Activated effector memory CD4-positive, alpha-beta T cell treated with Interleukin-2 at 50 U/mL for 16 hours (primary cell): ENCODE data around the gene TMEM269.
A peak's percentile ranks its signal among the peaks of the same experiment; 100 is the strongest.
"Not testable (repeated sequence)": the region's sequence is repeated elsewhere in the genome, so short reads cannot be mapped to it uniquely, and the experiment has no call there.

Experiments used
- DNase-seq: peaks from one replicate; pipeline ENCODE4 v3.0.0-alpha.2; 2020

TMEM269 gene

DNA sequence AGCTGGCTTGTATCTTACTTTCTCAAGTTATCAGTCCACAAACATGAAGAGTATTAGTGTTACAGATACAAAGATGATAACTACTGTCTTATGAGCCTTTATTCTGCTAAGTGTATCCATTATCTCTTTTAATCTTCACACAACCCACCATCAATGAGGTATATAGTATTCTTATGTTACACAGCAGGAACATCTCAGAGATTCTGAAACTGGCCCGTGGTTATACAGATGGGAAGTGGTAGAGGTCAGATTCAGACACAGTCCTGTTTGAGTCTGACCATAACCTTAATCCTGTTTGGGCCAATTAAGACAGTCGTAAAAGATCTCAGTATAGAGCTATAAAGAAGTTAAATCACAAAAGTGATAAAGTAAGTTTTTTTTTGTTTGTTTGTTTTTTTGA is 5.1 kb upstream of the TMEM269 start:
- no peak for DNase-seq

DNA sequence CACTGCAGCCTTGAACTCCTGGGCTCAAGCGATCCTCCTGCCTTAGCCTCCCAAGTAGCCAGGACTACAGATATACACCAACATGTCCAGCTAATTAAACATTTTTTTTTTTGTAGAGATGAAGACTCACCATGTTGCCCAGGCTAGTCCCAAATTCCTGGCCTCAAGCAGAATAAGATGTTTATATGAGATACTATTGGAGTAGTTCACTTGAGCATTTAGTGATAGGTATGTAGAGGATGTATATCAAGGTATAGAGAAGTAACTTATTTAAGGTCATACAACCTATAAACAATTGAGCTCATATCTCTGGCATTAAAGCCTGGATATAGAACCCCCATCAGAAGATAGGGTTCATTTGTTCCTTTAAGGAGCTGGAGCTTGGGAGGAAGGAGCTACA is 4.6 kb upstream of the TMEM269 start:
- no peak for DNase-seq

DNA sequence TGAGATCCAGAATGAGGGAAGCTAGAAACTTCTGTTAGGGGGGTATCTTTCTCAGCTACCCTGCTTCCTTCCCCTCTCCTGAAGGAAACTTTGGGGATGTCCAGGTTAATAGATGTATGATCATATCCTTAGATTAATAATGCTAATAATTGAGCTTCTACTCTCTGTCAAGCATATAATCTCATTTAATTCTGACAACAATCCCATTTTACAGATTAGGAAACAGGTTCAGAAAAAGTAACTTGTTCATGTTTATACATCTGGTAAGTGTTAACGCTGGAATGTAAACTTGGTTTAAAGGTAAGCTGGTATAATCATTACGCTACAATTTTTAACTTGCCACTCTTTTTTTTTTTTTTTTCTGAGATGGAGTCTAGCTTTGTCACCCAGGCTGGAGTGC is 1.7 kb upstream of the TMEM269 start:
- no peak for DNase-seq

DNA sequence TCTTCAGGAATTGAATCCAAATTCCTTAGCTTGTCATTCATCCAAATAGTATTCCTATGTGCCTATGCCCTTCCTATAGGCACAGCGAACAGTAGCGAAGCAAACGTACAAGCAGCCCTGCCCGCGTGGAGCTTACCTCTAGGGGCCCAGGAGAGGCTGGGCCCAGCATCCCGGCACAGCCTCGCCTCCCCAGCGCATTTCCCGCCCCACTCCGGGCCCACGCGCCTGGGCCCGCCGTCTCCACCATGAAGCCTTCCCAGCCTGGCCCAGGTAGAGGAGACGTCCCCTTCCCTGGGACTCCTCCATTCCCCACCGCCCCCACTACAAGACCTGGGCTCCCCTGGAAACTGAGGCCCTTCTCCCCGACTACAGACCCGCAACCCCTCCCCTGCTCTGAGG is 245 bp upstream of the TMEM269 start:
- no peak for DNase-seq

DNA sequence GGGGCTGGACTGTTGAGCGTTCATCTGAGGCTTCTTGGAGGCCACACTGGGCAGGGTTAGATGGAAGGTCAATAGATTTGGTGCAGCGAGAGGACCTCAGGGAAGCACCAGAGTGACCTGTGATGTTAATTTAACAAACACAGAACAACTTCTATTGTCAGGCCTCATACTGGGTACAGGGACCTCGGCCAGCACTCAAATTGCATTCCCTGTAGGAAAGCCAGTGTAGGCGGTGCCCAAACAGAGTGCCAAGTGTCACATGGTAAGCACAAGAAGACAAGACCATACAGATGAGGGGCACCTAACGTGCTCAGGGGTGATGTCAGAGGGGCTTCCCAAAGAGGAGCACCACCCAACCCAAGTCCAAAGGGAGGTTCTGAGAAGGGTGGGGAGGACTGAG is 1.3 kb downstream of the TMEM269 start:
- DNase-seq = no peak

DNA sequence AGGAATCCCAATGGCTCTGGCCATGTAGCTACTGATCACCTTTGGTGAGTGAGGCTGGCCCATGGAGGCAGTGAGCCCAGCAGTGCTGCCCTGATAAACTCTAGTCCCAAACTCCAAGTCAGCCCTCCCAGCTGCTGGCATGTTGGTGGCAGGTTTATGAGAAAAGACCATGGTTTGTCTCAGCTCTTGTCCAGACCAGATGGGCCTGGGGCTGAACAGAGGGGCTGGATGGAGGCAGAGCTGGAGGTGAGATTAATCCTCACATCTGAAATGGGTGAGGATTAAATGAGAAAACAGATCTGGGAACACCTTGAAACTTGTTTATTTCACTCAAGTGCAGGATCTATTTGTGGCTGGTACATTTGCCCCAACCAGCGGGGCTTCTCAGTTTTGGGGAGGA is 3.2 kb downstream of the TMEM269 start:
- no peak for DNase-seq

DNA sequence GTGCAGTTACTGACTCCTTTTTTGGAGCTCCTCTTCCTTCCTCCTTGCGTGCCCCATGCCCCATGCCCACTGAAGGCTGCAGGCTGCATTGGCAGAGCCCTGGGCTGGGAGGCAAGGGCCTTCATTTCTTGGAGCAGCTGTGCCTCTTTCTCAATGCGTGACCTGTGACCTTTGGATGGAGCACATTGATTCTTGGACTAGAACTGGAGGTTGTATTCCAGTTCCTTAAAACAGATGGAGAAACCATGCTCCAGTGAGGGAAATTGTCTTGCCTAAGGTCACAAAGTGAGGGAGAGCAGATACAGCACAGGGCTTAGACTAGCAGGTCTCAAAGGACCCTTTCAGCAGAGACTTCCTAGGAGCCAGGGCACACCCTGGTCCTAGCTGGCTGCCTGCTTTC is 9.0 kb downstream of the TMEM269 start:
- no peak for DNase-seq

DNA sequence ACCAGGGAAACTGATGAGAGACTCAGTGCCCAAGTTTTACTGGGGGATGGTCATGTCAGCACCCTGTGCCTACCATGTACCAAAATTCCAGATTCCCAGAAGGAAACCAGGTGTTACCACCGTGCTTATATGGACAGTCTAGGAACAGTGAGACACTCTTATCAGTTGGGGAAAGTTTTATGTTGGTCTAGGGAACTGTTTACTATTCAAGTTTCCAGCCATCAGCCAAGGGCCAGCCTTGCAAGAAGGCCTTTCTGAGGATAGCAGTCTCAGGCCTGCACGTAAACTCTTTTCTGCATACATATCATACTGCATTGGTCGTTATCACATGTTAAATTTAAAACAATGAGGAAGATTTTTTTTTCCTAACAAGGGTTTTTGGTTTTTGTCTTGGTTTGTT is 12.6 kb downstream of the TMEM269 start:
- no peak for DNase-seq

DNA sequence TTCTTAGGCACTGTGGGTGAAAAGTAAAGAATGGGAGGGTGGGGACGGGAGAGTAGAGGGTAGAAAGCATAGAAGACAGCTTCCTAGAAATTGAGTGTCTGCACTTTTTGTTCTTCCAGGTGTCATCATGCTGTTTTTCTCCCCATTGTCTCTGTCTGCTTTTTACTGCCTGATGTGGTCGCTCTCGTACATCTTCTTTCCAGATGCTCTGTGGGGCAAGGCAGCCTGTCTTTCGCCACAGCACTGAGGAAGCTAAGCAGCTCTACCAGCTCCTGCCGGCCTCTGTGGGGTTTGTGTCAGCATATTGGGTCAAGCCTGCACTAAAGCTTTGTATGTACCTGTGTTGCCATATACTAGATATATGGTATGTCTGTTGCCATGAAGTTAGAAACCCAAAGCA is 13.2 kb downstream of the TMEM269 start:
- DNase-seq = no peak

DNA sequence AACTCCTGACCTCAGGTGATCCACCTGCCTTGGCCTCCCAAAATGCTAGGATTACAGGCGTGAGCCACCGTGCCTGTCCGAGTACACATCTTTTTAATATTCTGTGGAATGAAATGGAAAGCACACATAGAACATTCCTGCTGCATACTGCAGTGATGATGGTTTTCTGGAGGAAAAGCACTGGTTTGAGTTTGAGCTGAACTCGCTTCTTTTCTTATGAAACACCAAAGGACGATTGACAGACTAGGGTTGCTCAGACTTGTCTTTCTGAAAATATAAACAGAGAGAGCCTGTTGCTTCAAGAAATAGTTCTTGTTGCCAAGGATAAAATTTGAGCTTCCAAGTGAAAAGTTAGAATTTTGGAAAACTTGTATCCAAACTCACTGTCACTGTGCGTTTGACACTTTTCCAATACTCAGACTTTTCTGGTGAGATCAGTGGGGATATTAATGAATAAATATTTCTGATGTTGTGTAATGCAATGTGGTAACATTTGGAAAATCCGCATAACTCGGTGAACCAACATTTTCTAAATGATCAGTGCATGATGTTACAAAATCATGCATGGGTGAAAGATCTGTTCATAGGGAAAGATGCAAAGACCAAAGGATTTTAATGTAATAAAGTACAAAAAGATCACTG is 17.2 kb downstream of the TMEM269 start:
- no peak for DNase-seq

DNA sequence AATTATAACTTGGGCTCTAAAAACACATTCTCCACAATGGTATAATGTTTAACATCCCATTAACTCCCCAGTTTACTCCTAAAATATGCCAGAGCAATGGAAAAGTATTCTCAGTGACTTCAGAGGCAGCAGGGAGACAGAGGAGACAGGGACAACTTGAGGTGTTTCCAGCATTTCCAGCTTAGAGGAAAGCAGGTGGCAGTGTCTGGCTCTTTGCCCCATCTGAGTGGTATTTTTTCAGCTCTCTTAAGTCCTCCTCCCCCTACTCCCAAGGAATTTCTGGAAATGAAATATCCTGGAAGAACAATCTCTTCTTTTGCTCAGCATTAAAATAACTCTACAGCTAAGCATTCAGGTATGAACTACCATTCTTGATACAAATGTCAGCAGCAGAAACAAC is 21.4 kb downstream of the TMEM269 start:
- DNase-seq = no peak

DNA sequence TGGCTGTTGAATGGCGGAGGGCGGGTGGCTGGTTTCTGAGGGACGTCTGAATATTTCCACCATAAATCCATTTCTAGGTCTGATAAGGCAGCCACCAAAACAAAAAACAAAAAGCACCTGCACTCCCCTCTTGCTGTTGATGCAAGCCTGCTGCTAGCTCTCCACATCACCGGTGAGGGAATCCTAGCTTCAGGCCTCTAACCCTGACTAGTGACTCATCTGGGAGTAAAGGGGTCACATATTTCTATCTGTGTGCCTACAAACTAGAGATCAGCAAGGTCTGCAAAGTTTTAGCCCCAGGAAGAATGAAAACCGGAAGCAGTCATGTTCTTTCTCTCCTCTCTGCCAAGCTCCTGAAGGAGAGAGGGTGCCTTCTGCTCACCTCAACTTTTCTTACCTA is 21.8 kb downstream of the TMEM269 start:
- DNase-seq = no peak

DNA sequence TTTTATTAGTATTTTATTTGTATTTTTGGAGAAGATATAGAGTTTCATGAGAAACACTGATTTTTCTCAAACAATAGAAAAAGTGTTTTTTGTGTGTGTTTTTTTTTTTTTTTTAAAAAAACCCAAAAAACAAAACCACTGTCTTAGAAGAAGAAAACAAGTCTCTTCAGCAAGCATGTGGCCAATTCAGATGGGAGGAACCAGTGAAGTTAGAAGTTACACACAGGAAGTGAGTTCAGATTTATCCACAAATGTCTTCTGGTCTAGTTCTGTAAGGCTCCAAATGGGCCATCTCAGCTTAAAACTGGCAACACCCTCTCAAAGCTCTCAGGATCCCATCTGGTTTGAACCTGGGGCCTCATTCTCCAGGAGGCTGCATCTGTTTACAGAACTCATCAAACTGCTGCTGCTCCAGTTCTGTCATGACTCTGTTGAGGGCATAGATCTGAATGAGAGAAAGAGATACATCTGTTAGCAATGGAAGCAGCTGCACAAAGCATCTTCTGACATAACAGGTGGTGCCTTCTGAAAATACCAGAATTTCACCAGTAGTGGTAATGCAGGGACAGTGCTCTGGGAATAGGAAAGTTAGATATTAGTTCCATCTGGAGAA is 22.4 kb downstream of the TMEM269 start:
- DNase-seq = no peak

DNA sequence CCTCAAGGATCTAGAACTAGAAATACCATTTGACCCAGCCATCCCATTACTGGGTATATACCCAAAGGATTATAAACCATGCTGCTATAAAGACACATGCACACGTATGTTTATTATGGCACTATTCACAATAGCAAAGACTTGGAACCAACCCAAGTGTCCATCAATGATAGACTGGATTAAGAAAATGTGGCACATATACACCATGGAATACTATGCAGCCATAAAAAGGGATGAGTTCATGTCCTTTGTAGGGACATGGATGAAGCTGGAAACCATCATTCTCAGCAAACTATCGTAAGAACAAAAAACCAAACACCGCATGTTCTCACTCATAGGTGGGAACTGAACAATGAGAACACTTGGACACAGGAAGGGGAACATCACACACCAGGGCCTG is 30.0 kb downstream of the TMEM269 start:
- not testable (repeated sequence) for DNase-seq

DNA sequence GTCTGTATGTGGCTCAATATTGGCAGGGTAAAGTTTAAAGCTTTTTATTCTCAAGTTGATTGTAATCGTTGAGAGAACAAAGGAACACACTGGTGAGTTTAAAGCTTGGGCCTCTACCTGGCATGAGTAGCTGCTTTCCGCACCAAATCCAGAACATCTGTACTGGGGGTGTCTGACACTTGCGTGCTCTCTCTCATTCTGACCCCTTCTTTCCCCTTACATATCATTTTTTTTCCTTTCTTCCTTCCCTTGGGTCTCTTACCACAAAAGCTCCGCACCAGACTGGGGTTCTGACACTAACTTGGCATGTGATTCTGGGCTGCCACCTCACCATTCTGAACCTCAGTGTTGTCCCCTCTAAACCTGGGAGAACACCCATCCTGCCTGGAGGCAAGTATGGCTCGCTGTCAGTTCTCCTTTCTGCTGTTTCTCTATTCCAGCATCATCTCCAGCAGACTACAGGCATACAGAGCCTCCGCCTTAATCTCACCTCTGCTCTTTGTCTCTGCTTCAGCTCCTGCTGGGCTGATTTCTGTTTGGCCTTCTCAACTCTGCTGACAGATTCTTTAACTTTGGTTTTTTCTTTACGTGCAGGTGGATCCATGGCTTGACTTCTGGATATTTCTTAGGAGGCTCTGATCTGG is 31.3 kb downstream of the TMEM269 start:
- DNase-seq = no peak

DNA sequence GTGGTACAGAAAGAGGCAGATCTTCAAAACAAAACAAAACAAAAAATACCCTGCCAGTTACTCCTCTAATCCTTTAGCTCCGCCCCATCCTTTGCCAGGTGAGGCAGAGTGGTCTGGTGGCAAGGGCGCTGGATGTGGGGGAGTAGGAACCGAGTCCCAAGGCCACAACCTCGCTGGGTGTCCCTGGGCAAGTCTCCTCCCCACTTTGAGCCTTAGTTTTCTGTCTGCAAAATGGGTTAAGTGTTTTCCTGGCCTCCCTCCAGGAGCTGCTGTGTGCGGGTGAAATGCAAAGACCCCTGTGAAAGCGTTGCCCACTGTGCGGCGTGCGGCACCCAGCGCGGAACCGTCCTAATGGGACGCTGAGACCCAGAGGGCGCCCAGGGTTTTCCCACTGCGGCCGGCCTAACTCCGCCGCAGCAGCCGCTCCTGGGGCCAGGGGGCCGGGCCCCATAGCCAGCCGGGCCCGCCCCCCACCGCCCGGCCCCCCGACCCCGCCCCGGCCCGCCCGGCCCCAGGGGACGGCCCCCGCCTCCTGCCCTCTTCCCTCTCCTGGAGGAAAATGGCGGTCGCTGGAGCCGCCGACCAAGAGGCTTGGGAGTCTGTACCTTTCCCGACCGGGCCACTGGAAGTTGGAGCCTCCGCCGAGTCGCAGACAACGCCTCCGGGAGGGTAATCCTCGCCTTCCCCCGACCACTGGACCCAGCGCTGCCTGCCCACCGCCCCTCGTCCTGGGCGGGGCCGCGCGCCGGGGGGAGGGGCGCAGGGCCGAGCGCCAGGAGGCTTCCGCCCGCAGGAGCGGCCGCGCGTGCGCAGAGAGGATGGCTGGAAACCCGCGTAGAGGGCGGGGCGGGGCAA is 32.0 kb downstream of the TMEM269 start, which contains the start of the genes ERMAP and SVBP:
TSS of gene ERMAP (plus strand) at position 538 of the 855 bp plus-strand sequence. CDS start 13,327 bp downstream, outside the sequence.
TSS of gene SVBP (minus strand) at position 813 of the 855 bp plus-strand sequence. CDS start 853 bp downstream, outside the sequence.
- DNase-seq = peak; percentile 92

DNA sequence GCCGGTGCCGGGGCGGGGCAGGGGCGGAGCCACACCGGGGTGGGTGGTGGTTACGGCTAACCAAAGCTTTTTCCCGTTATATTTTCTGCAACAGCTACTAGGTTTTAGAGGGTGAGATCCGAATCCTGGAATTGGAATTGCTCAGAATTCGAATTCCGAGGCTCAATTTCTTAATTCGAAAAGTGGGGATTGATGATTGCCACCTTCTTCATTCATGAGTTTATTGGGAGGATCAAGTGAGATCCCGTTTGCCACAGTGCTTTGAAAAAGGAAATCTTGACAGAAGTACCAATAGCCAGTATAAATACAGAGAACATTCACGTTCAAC is 32.6 kb downstream of the TMEM269 start:
- DNase-seq = no peak

DNA sequence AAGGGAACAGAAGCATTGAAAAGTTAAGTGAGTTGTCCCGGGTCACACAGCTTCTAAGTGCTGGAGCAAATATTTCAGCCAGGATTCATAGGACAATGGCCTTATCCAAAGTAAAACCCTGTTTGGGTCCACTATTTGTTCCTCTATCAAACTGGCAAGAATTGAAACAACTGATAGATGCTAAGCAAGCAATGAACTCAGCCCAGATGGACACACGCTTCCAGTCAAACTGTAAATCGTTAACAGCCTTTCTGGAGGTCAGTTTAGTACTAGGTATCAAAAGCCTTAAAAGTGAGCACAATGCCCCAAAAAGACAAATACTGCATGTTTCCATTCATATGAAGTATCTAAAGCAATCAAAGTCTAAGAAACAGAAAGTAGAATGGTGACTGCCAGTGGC is 33.2 kb downstream of the TMEM269 start:
- no peak for DNase-seq

DNA sequence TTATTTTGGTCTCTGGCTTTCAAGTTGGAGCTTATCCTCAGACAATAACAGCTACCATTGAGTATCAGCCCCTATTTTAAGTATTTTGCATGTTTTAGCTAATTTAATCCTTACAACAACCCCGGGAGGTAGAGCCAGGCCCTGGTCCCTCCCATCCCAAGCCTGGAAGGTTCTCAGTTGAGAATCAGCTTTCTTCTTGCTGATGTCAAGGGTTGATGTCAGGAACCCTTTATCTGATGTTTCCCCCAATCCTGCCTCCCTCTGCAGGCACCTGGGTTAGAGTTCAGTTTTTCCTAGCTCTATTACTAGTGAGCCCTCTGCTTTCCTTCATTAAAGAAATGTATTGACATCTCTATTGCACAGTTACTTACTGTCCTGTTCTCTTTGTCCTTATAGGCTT is 36.0 kb downstream of the TMEM269 start:
- DNase-seq = no peak

DNA sequence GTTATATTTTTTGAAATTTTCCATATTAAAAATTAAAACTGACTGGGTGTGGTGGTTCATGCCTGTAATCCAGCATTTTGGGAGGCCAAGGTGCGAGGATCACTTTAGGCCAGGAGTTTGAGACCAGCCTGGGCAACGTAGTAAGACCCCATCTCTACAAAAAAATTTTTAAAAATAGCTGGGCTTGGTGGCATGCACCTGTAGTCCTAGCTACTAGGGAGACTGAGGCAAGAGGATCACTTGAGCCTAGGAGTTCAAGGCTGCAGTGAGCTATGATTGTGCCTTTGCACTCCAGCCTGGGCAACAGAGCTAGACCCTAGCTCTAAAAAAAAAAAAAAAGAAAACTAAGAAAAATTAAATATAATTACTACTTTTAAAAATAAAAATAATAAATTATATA is 36.9 kb downstream of the TMEM269 start:
- no peak for DNase-seq

DNA sequence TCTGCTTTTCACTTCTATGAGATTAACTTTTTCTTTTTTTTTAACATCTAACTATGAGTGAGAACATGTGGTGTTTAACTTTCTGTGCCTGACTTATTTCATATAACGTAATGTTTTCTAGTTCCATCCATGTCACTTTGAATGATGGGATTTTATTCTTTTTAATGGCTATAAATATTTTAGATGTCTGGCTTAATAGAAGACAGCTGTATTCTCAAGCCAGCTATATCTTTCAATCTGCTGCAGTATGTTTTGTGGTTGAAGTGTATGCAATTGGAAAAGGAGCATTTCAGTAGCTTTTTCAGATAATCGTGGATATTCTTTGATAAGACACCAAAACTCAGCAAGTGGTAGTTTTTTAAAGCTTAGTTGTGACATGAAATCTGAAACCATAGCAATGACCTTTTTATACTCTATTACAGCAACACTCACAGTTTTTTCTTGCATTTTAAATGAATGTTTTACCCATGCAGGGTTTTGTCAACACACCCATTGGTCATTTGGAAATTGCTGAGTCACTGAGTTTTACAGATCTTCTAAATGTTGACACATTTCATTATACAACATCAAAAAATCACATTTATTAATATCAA is 38.1 kb downstream of the TMEM269 start:
- DNase-seq = no peak

DNA sequence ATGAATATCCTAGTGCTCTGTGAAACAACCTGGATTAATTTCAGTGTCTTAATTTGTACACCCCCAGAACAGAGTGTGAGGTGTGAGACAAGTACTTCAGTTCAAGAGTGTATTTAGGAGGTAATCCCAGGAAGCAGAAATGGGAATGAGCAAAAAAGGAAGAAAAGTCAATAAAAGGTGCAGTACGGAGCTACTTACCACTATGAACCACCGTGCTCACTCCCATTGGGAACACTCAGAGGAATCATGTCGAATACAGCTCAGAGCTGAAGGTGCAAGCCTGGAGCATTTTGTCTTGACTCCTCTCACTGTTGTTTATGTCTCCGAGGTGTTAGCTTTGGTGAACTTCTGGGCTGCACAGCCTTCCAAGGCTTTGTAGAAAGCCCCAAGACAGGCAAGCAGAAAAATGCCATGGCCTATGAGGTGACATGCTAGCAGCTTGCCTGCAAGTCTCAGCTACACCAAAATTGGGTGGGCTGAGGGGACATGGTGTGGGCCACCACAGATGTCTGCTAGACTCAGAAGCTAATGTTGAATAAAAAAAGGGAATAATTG is 39.8 kb downstream of the TMEM269 start:
- DNase-seq = no peak
